A204.1 (cell line): ENCODE data around the gene FADS3.

Source experiments
- FAIRE-seq: peaks from 2 replicates; lab custom pipeline; 2012; peaks lifted over from hg19 to GRCh38; lab: Jason Lieb, UNC

FADS3 gene

DNA sequence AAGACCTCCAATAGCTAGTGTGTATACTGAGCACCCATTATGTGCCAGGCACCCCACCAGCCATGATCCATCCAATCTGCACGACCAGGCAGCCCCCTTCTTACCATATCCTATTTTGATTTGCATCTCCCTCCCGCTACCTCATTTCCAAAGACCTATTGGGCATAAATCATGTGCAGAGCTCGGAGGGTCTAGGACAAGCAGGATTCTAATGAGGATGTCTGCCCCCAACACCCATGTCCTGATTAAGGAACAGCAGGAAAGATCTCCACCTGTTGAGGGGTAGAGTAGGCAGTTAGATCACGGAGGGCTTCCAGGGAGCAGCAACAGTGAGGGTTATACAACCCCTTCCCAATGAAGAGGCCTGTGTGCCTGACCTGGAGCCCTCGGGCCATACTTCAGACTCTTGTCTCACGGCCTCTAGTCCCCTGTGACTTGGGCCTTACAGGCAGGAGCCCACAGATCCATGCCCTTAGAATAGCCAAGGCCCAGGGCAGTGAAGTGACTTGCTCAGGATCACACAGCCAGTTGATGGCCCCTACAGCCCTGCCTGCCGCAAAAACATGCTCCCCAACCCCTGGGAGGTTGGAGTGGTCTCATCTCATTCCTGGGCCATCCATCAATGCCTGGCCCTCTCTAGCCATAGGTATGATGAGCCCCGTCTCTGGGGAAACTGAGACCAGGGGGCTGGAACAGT, 22.5 kb upstream of the FADS3 start:
- no peak for FAIRE-seq

GRCh38 chr11:61912991-61913698, 21.8 kb upstream of the FADS3 start:
- no peak for FAIRE-seq

DNA sequence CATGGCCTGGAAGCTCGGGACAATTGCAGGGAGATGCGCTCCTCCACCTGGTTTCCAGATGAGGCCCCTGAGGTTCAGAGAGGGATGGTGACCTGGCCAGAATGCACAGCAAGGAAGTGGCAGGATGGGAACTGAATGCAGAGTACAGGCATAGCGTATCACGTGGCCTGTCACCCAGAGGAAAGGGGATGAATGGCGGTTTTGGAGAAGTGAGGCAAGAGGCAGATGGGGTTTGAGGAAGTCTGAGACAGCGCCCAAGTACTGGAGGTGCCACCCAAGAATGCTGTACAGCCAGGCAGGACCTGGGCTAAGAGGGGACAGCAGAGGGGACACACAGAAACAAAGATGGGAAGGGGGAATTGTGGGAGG, 21.2 kb upstream of the FADS3 start:
- FAIRE-seq, result no peak

DNA sequence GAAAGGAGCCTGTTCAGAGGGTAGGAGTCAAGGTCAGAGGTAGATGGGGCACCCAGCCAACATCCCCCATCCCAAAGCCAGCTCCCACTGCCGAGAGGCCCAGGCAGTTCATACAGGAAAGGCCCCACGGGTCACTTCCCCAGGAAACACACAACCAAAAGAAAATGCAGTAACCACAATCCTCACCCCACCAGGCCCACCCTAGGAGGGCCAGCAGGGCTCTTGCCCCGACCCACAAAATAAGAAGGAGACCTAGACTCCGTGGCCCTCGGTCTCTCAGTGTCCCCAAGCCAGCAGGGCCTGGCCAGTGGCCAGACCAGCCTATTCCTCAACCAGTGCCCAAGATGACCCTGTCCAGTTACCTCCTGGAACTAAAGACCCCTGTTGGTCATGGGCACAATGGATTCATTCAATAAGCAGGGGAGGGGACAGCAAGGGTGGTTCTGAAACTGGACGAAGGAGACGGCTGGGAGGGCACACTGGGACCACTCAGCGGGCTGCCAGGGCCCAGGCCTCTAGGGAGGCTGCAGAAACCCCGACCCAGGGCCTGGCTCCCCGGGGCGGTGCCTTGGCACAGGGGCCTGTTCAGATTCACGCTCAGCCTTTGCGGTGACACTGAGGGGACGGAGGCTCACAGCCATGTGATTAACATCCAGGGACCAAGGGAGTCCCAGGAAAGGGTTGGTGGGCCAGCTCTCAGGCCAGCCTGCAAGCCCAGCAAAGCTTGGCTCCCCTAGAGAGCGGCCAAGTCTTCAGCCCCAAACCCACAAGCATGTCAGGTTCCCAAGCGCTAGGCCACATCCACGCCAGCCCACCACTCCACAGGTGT, 20.6 kb upstream of the FADS3 start:
- FAIRE-seq, result no peak

- no peak for FAIRE-seq
Observed at GRCh38 chr11:61911128-61911700, 19.9 kb upstream of the FADS3 start.

- no peak for FAIRE-seq
Observed at GRCh38 chr11:61910187-61911127, 19.1 kb upstream of the FADS3 start.

- no peak for FAIRE-seq
Observed at GRCh38 chr11:61908730-61909316, 17.5 kb upstream of the FADS3 start.

DNA sequence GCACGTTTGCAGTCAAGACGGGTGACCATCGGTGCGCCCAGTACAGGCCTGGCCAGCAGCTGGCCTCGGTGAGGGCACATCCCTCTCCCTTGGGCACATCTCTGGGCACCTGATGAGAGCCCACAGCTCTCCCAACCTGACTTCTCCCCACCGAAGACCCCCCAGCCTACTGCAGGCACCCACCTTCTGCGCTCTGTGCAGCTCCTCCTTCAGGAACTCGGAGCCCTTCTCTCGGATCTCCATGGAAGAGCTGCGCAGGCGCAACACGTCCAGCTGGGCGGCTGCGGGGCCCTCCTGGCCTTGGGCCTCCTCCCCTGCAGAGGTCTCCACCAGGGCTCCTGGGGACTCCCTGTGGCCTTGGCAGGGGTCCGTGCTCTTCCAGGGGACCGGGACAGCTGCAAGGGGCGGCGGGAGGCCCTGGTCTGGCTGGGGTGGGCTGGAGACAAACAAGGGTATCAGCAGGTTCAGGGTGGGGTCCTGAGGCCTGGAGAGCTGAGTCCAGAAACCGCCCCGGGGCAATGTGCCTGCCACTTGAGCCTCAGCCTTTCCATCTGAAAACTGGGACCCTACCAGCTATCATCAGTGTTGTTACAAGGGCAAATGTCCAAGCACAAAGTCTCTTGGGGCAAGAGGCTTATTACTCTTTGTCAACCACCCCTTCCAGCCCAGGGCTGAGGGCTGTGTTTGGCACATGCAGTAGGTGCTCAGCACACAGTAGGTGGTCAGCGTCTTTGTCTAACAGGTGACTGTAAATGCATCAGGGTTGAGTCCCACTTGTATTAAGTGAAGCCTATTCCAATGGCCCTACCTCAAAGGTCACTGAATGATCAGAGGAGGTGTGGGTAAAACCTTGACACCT, 16.8 kb upstream of the FADS3 start:
- no peak for FAIRE-seq

GRCh38 chr11:61907282-61907681, 15.9 kb upstream of the FADS3 start:
- no peak for FAIRE-seq

DNA sequence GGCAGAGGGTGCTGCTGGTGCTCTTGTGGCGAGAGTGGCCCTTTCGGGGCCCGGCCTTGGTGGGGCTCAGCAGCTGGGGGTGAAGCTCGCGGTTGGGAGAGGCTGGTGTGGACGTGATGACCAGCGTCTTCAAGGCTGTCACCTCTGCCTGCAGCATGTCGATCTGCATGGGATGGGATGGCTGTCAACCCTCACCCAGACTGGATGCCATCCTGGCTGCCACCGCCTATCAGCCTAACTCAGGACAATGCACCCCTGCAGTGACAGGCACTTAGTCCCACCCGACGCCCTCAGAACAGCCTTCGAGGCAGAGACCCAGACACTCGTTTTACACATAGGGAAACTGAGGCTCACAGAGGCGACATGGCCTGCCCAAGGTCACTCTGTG, 15.2 kb upstream of the FADS3 start:
- no peak for FAIRE-seq

DNA sequence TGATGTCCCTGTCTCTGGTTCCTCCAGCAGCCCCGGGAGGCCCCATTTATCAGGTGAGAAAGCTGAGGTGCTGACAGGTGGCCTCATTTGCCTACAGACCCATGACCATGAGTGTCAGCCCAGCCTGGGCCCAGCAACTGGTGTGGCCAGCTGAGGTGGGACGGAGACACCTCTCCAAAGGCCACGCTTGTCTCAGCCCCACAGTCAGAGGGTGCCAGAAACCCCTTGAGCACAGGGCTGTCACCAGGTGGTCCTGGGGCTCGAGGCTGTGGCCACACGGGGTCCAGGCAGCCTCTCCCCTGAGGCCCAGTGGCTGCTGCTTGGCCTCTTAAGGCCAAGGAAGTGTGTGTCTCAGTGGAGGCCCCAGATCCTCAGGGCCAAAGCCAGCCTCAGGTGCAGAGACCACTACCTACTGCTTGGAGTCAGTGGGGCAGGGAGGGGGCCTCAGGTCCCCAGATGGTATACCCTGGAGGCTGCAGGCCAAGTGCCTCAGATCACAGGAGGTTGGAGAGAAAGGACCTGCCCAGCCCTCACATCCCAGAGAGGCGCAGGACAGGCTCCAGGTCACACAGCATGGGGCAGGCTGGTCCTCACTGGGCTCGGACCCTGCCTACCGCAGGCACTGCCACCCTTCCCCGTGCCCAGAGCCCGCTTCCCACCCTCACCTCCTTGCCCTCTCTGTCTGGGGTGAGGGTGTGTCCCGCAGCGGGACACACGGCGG, 14.6 kb upstream of the FADS3 start:
- FAIRE-seq, result no peak

DNA sequence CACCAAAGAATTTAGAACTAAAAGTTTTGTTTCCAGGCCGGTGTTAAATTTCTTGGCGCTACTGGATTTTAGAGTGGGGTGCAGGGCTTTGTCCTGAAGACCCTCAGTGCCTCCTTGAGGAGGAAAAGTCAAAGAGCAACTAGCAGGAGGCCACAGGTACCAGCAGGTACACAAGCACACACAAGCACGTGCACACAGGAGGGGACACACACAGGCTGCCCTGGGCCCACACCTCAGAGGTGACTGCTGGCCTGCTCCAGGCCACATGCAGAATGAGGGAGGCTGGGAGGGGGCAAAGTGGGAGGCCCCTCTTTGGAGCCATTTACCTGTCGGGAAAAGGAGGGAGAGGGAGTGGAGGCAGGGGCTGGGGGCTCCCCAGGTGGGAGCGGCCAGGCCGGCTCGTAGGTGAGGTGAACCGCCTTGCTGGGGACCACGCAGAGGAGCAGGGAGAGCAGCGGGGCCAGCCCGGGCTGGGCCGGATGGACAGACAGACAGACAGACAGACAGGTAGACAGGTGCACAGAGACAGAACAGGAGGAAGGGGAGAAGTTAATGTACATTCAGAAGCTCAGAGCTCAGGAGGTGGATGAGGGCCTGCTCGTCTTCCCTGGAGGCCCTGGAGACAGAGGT, 13.8 kb upstream of the FADS3 start:
- FAIRE-seq, result no peak

DNA sequence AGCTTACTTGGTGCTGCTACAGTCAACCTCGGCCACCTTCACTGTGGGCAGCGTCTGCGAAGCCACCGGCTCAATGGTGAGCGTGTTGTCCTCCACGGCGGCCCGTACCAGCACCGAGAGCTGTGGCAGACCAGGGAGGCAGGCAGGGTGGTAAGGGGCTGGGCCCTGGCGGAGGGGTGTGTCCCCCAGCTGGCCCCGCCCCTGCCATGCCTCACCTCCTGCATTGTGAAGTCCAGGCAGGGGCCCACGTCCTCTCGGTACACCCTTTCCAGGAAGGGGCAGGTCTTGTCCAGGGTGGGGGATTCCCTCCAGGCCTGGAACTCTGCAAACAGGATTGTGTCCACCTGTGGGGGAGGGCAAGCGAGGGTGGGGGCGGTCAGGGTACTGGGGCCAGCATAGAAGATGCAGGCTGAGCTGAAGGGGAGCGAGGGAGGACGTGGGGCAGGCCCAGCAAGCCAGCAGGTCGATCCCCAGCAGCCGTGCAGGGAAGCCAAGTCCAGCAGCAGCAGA, 13.2 kb upstream of the FADS3 start:
- no peak for FAIRE-seq

GRCh38 chr11:61903845-61904244, 12.5 kb upstream of the FADS3 start:
- FAIRE-seq, result no peak

GRCh38 chr11:61902313-61902712, 11.0 kb upstream of the FADS3 start:
- no peak for FAIRE-seq

DNA sequence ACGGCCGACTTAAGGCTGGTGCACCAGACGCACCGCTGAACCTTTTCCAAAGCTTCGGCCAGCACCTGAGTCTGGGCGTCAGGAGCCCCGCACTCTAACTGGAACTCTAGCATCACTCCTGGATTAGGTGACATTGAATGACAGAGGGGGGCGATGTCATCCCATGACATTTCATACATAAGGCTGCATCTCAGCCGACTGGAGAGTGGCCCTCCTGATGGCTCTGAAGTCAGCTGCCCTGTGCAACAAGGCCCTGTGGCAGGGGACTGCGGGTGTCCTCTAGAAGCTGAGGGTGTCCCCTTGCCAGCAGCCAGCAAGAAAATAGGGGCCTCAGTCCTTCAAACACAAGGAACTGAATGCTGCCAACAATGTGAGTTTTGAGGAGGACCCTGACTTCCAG, 10.1 kb upstream of the FADS3 start:
- FAIRE-seq, result no peak

GRCh38 chr11:61900251-61900650, 8.9 kb upstream of the FADS3 start:
- FAIRE-seq, result no peak

DNA sequence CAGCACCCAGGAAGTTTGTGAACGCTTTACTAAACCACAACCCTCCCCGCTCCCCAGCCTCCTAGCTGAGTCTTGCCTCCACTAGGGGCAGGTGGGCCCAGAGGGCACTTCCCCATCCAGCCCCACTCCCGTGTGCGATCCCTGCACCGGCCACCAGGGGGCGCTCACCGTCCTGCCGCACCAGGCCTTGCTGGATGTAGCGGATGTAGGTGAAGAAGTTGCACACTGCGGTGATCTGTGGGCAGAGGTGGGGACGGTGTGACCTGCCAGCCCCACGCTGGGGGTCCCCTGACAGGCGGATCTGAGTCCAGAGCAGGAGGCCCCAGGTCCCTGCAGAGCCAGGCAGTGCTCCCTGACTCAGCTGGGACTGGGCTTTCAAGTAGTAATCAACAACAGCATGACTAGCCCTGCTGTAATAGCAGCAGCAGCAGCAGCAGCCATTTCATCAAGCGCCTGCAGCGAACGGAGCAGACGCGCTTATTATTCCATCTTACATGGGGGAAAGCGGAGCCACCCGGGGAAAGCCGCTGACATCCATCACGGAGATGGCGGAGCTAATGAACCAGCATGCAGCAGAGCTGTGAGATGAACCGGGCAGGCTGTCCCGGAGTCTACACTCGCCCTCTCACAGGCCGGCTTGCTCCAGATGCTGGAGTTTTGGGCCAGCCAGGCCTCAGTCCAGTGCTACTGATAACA, 7.9 kb upstream of the FADS3 start:
- FAIRE-seq, result no peak

GRCh38 chr11:61898247-61898582, 6.9 kb upstream of the FADS3 start:
- FAIRE-seq, result no peak
